H9 (cell line): ENCODE results near the gene ARID1B. TPM values are rescaled to one million over a fixed set of nuclear protein-coding genes. Genes with fewer than 3 reads are reported as not detected.

Source experiments
- DNase-seq: peaks from one replicate; pipeline ENCODE4 v3.0.0-alpha.2; 2017
- H2AFZ ChIP-seq: one replicate; pipeline ENCODE4 v1.6.1; 2013; ENCODE audit warnings: mild to moderate bottlenecking, low read length, control low read depth, moderate library complexity
- H2AK5ac ChIP-seq: 2 replicates; pipeline ENCODE4 v1.6.1; 2013; ENCODE audit warnings: low read length, control low read depth, mixed read lengths; ENCODE audit not compliant: insufficient read length
- H2BK120ac ChIP-seq: one replicate; pipeline ENCODE4 v1.6.1; 2013; ENCODE audit warnings: low read depth, mild to moderate bottlenecking, low read length, control low read depth, inconsistent platforms; ENCODE audit not compliant: poor library complexity, severe bottlenecking
- H2BK12ac ChIP-seq: 2 replicates; pipeline ENCODE4 v1.6.1; 2013; ENCODE audit warnings: low read length, control low read depth, mixed read lengths, low read depth; ENCODE audit not compliant: insufficient read length
- H2BK15ac ChIP-seq: 2 replicates; pipeline ENCODE4 v1.6.1; 2013; ENCODE audit warnings: low read depth, low read length, control low read depth
- H2BK20ac ChIP-seq: one replicate; pipeline ENCODE4 v1.6.1; 2013; ENCODE audit warnings: low read depth, mild to moderate bottlenecking, low read length, control low read depth, inconsistent platforms; ENCODE audit not compliant: poor library complexity, severe bottlenecking
- H2BK5ac ChIP-seq: 2 replicates; pipeline ENCODE4 v1.6.1; 2013; ENCODE audit warnings: low read length, control low read depth, mixed read lengths; ENCODE audit not compliant: insufficient read length
- H3K14ac ChIP-seq: 2 replicates; pipeline ENCODE4 v1.6.1; 2013; ENCODE audit warnings: low read length, control low read depth; ENCODE audit not compliant: insufficient read depth
- H3K18ac ChIP-seq: 2 replicates; pipeline ENCODE4 v1.6.1; 2013; ENCODE audit warnings: low read depth, mild to moderate bottlenecking, mixed read lengths, low read length, control low read depth; ENCODE audit not compliant: insufficient read length
- H3K23ac ChIP-seq: 2 replicates; pipeline ENCODE4 v1.6.1; 2013; ENCODE audit warnings: low read length, control low read depth, mixed read lengths, low read depth; ENCODE audit not compliant: insufficient read length
- H3K23me2 ChIP-seq: 2 replicates; pipeline ENCODE4 v1.6.1; 2013; ENCODE audit warnings: low read depth, mild to moderate bottlenecking, mixed read lengths, low read length, control low read depth; ENCODE audit not compliant: insufficient read length, poor library complexity, severe bottlenecking
- H3K27ac ChIP-seq: 2 replicates; pipeline ENCODE4 v1.5.1; 2013; ENCODE audit warnings: low read length, control low read depth, mixed read lengths, low read depth; ENCODE audit not compliant: insufficient read length
- H3K27me3 ChIP-seq: 2 replicates; pipeline ENCODE4 v1.6.1; 2013; ENCODE audit warnings: low read length, control low read depth, inconsistent platforms; ENCODE audit not compliant: insufficient read depth
- H3K4ac ChIP-seq: 2 replicates; pipeline ENCODE4 v1.6.1; 2013; ENCODE audit warnings: low read depth, mild to moderate bottlenecking, control low read depth, inconsistent platforms, low read length, moderate library complexity
- H3K4me1 ChIP-seq: 2 replicates; pipeline ENCODE4 v1.6.1; 2013; ENCODE audit warnings: low read length, control low read depth, inconsistent platforms; ENCODE audit not compliant: insufficient read depth
- H3K4me2 ChIP-seq: 2 replicates; pipeline ENCODE4 v1.6.1; 2013; ENCODE audit warnings: low read length, control low read depth, mixed read lengths; ENCODE audit not compliant: insufficient read length, insufficient read depth
- H3K56ac ChIP-seq: 2 replicates; pipeline ENCODE4 v1.6.1; 2013; ENCODE audit warnings: low read depth, mild to moderate bottlenecking, mixed read lengths, low read length, control low read depth; ENCODE audit not compliant: insufficient read length
- H3K79me1 ChIP-seq: 2 replicates; pipeline ENCODE4 v1.6.1; 2013; ENCODE audit warnings: low read depth, mild to moderate bottlenecking, moderate library complexity, low read length, control low read depth, inconsistent platforms; ENCODE audit not compliant: insufficient read depth, poor library complexity, severe bottlenecking
- H3K79me2 ChIP-seq: 2 replicates; pipeline ENCODE4 v1.6.1; 2013; ENCODE audit warnings: low read length, control low read depth, inconsistent platforms; ENCODE audit not compliant: insufficient read depth
- H3K9ac ChIP-seq: 2 replicates; pipeline ENCODE4 v1.6.1; 2013; ENCODE audit warnings: low read length, control low read depth, mixed read lengths; ENCODE audit not compliant: insufficient read length; ENCODE audit errors: extremely low read depth
- H3K9me3 ChIP-seq: one replicate; pipeline ENCODE4 v1.6.1; 2013; ENCODE audit warnings: low read depth, low read length, inconsistent platforms; ENCODE audit not compliant: control insufficient read depth
- H3T11ph ChIP-seq: one replicate; pipeline ENCODE4 v1.6.1; 2013; ENCODE audit warnings: mild to moderate bottlenecking, low read length, control low read depth, inconsistent platforms
- H4K20me1 ChIP-seq: one replicate; pipeline ENCODE4 v1.6.1; 2013; ENCODE audit not compliant: control insufficient read depth, insufficient read length, insufficient read depth
- H4K5ac ChIP-seq: 2 replicates; pipeline ENCODE4 v1.6.1; 2013; ENCODE audit warnings: low read depth, mild to moderate bottlenecking, mixed read lengths, low read length, control low read depth; ENCODE audit not compliant: insufficient read length
- H4K8ac ChIP-seq: replicated peaks from 2 replicates; pipeline ENCODE4 v1.6.1; 2013; ENCODE audit warnings: low read length, control low read depth, mixed read lengths, low read depth; ENCODE audit not compliant: insufficient read length
- H4K91ac ChIP-seq: 2 replicates; pipeline ENCODE4 v1.6.1; 2013; ENCODE audit warnings: low read depth, mild to moderate bottlenecking, moderate library complexity, mixed read lengths, low read length, control low read depth; ENCODE audit not compliant: insufficient read length
- H3K27ac Mint-ChIP-seq, 3 experiments: 2 replicates in 2 of 3; 3 replicates in 1 of 3; pipeline ENCODE4 v1.8.0; 2020 to 2021; ENCODE audit warnings: mixed read lengths in 3 of 3, mild to moderate bottlenecking in 1 of 3, moderate library complexity in 1 of 3
- H3K27me3 Mint-ChIP-seq: 2 replicates; pipeline ENCODE4 v1.8.0; 2021; ENCODE audit warnings: low read depth, mild to moderate bottlenecking, moderate library complexity, mixed read lengths
- H3K36me3 Mint-ChIP-seq, 3 experiments: 2 replicates in 2 of 3; 3 replicates in 1 of 3; pipeline ENCODE4 v1.8.0; 2020 to 2021; ENCODE audit warnings: low read depth in 3 of 3, mixed read lengths in 3 of 3; ENCODE audit not compliant: insufficient read depth in 1 of 3
- H3K4me1 Mint-ChIP-seq, 2 experiments: 2 replicates each; pipeline ENCODE4 v1.8.0; 2020; ENCODE audit warnings: mixed read lengths in 2 of 2
- H3K4me3 Mint-ChIP-seq, 2 experiments: 2 replicates in 1 of 2; 3 replicates in 1 of 2; pipeline ENCODE4 v1.8.0; 2020 to 2021; ENCODE audit warnings: mild to moderate bottlenecking in 2 of 2, mixed read lengths in 2 of 2, moderate library complexity in 1 of 2
- H3K9me3 Mint-ChIP-seq, 2 experiments: 2 replicates in 1 of 2; 3 replicates in 1 of 2; pipeline ENCODE4 v1.8.0; 2020; ENCODE audit warnings: mild to moderate bottlenecking in 2 of 2, mixed read lengths in 2 of 2, moderate library complexity in 1 of 2
- CTCF ChIP-seq: fragments of 200-600 bp; sonication (generic); conservative IDR thresholded peaks from 3 replicates; pipeline ENCODE4 v1.8.0; 2021; ENCODE audit warnings: antibody characterized with exemption, mild to moderate bottlenecking
- WGBS: extraction: QIAGEN DNeasy Blood & Tissue Kit; methylation state at CpG from one replicate; pipeline ENCODE4 v1.1.7; 2013; ENCODE audit warnings: missing lambda C conversion rate, low lambda C conversion rate, mixed read lengths; ENCODE audit not compliant: insufficient read length; ENCODE audit errors: extremely low coverage; 5-methylcytosine and 5-hydroxymethylcytosine counted together
- total RNA-seq: library from RNA; stranded (reverse); gene quantifications from 2 replicates; pipeline ENCODE4 v1.2.1, GENCODE V29; 2021

The ARID1B gene
- total RNA-seq, 1 experiment from 2014 or later: 88.2 TPM

GRCh38 chr6:157083343-157083742 is 306.2 kb downstream of the ARID1B start:
- Mint-ChIP-seq H3K27me3 (no peaks in the 10 kb centered on the region), H3K27ac (peak overlapping the region in 2 of 3 experiments; percentile 40 to 89; a peak in 2 of 7 replicates), H3K4me1 (peaks cover 20 to 42% of the 10 kb centered on the region in 2 experiments), H3K9me3 (no peaks in the 10 kb centered on the region), H3K36me3 (peaks cover 4 to 15% (median 15%) of the 10 kb centered on the region in 3 experiments; a peak in 6 of 7 replicates), H3K4me3 (no peak overlapping the region)
- Histone ChIP-seq H3K14ac (no peak overlapping the region), H3K56ac (no peak overlapping the region), H2BK12ac (no peak overlapping the region), H2BK20ac (no peak overlapping the region), H2AFZ (no peak overlapping the region), H2BK120ac (no peak overlapping the region), H2AK5ac (no peak overlapping the region), H3K18ac (no peak overlapping the region), H2BK15ac (no peak overlapping the region), H3K4me1 (peaks cover 2% of the 10 kb centered on the region; the same call in 1 of the 2 replicates), H4K8ac (no peak overlapping the region), H3K9ac (no peak overlapping the region), H4K91ac (no peak overlapping the region), H4K20me1 (no peaks in the 10 kb centered on the region), H3K4me2 (no peak overlapping the region), H3K27ac (no peak overlapping the region), H3K9me3 (no peaks in the 10 kb centered on the region), H3K23ac (no peak overlapping the region), H3K23me2 (no peaks in the 10 kb centered on the region), H3T11ph (no peak overlapping the region), H2BK5ac (no peak overlapping the region), H3K79me1 (peaks cover 3% of the 10 kb centered on the region), H3K79me2 (no peaks in the 10 kb centered on the region), H3K4ac (no peak overlapping the region), H3K27me3 (no peaks in the 10 kb centered on the region), H4K5ac (no peak overlapping the region)
- WGBS: no CpG with 5 or more reads among the region's 7 CpGs
- no peak for TF ChIP-seq CTCF
- no peak for DNase-seq
